HG02981 (cell line): ENCODE results near the gene TMEM98.
"Not testable (repeated sequence)": the region's sequence is repeated elsewhere in the genome, so short reads cannot be mapped to it uniquely, and the experiment has no call there.

Source experiments
- ATAC-seq: cut with Tn5 transposase; IDR thresholded peaks from one replicate; pipeline ENCODE4 v1.9.1; 2021; ENCODE audit warnings: mild to moderate bottlenecking, moderate library complexity; ENCODE audit not compliant: unreplicated experiment

The TMEM98 gene

DNA sequence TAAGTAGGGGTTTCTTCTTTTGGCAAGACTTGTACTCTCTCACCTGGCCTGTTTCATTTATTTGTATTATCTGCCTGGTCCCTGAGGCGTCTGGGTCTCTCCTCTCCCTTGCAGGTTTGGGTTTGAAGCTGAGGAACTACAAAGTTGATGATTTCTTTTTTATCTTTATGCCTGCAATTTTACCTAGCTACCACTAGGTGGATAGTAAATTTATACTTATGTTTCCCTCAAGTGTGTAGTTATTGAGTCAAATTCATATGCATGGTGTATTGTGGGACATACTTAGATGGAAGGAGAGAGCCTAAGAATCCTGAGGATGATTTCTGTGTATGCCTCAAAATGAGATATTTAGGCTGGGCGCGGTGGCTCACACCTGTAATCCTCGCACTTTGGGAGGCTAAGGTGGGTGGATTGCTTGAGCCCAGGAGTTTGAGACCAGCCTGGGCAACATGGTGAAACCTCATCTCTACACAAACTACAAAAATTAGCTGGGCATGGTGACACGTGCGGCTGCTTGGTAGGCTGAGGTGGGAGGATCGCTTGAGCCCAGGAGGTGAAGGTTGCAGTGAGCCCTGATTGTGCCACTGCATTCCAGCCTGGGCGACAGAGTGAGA, 13.6 kb downstream of the TMEM98 start:
- no peak for ATAC-seq

GRCh38 chr17:32943206-32943605, 15.3 kb downstream of the TMEM98 start:
- ATAC-seq, result no peak

DNA sequence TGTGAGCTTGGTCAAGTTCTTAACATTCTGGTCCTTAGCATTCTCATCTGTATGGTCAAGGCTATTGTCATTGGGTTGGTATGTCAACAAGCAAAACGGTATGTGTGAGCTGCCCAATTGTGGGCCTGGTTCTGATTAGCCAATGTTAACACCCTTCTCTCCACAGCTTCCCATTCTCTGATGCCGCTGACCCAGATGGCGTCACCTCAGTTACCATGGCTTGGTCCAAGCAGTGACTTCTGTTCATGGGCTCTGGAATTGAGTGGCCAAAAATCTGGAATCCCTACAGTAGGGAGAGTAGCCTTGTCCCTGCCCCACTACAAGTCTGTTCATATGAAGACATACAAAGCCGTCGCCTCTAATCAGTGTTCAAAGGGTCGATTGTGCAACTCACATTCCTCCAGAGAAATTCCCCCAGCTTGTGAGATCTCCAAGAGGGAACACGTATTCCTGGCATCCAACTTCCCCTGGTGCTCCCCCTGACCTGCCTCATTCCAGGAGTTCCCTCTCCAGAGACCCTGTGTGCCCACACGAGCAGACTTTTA, 15.8 kb downstream of the TMEM98 start:
- no peak for ATAC-seq

DNA sequence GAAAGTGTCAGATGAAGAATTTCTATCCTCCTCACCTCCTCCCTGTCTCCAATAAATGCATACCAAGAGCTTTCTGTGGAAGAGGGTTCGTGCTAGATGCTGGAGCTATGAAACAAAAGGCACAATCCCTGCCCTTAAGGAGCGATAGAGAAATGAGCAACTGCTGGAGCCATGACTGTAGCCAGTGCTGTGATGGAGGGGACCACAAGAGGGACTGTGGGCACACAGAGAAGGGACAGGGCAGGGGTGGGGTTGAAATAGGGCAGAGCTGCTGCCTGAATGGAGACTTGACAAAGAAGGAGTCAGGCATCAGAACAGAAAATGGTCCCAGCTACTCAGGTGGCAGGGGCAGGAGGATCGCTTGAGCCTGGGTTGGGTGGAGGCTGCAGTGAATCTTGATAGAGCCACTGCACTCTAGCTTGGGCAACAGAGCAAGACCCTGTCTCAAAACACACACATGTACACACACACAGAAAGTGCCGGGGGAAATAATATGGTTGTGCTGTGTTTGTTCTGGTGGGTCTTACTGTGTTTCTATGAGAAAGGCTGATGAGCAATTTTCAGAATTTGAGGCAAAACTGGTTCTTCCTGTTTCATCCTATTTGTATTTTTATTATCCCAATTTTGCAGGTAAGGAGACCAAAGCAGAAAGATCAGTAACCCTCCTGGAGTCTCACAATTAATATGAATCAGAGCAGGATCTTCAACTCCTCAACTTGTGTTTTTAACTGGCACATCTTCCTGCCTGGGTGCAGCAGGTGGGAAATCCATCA, 16.5 kb downstream of the TMEM98 start:
- ATAC-seq, result no peak

- ATAC-seq, result no peak
Measured at GRCh38 chr17:32946375-32947135, 18.6 kb downstream of the TMEM98 start.

DNA sequence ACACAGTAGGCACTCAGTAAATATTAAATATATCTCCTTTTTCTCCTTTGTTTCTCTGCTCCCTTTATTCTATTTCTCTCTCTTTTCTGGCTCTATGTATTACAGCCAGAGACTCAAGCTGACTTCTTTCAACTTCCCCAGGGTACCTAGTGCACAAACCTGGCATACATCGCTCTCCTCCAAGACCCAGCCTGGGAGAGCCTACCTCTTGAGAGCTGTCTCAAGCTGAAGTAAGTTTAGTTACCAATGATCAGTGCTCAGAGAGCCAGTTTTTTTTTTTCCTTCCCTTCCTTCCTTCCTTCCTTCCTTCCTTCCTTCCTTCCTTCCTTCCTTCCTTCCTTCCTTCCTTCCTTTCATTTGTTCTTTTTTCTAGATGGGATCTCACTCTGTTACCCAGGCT, 19.8 kb downstream of the TMEM98 start:
- ATAC-seq, result no peak

GRCh38 chr17:32949181-32949580, 21.2 kb downstream of the TMEM98 start:
- no peak for ATAC-seq

DNA sequence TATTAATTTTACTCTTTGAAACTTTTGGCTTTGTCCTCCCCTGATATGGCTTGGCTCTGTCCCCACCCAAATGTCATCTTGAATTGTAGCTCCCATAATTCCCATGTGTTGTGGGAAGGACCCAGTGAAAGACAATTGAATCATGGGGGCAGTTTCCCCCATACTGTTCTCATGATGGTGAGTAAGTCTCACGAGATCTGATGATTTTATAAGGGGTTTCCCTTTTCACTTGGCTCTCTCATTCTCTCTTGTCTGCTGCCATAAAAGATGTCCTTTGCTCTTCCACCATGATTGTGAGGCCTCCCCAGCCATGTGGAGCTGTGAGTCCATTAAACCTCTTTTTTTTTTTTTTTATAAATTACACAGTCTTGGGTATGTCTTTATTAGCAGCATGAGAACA, 24.5 kb downstream of the TMEM98 start:
- ATAC-seq, result not testable (repeated sequence)

DNA sequence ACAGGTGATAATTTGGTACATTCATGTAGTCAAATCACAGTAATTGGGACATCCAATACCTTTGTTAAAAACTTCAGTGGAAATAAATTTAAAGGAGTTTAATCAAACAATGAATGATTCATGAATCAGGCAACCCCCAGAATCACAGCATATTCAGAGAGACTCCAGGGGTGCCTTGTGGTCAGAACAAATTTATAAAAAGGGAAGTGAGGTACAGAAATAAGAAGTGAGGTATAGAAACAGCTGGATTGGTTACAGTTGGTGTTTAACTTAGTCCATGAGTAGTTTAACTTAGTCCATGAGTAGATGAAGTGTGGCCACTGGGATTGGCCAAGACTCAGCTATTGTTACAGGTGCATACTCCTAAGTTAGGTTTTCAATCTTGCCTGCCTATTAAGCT, 25.1 kb downstream of the TMEM98 start:
- ATAC-seq, result no peak

- ATAC-seq, result no peak
Measured at GRCh38 chr17:32953857-32954256, 25.9 kb downstream of the TMEM98 start.

- ATAC-seq, result no peak
Measured at GRCh38 chr17:32954477-32954876, 26.5 kb downstream of the TMEM98 start.

- no peak for ATAC-seq
Measured at GRCh38 chr17:32955155-32955554, 27.2 kb downstream of the TMEM98 start.

DNA sequence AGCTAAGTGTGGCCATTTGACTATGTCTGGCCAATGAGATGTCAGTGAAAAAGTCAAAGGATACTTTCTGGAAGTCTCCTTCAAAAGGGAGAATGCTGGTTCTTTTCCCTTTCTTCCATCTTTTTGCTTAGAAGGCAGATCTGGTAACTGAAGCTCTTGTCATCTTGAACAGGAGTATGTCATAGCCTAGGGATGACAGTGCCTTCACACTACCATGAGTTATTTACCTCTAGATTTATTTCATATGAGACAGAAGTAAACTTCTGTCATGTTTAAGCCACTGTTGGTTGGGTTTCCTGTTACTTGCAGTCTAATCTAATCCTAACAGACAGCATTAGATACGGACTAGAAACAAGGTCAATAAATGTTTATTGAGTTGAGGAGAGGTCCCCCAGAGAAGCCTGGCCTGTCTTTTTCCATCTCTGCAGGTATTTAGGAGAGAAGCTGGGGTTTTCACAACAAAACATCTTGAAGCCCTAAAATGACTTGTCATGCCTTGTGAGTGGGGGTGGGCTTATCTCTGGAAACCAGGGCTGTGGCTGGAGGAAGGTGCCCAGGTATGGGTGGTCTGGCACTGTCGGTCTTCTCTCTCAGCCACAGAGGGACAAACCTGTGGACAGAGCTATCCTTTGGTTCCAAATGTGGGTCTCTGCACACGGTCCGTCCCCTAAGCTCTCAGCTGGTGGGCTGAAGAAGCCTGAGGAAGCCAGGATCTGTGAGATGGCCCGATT, 28.5 kb downstream of the TMEM98 start:
- no peak for ATAC-seq

DNA sequence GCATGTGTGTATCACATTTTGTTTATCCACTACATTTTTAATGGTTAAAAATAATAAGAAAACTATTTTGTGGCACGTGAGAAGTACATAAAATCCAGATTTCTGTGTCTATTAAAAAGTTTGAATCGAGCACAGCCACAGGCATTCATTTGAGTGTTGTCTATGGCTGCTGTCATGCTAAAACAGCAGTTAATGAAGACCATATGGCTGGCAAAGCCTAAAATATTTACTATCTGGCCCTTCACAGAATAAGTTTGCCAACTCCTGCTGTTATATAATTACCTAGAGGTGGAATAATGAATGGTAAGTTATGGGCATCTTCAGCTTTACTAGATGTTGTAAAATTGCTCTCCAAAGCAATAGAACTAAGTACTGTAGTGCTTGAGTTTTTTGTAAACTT, 30.5 kb downstream of the TMEM98 start:
- no peak for ATAC-seq

DNA sequence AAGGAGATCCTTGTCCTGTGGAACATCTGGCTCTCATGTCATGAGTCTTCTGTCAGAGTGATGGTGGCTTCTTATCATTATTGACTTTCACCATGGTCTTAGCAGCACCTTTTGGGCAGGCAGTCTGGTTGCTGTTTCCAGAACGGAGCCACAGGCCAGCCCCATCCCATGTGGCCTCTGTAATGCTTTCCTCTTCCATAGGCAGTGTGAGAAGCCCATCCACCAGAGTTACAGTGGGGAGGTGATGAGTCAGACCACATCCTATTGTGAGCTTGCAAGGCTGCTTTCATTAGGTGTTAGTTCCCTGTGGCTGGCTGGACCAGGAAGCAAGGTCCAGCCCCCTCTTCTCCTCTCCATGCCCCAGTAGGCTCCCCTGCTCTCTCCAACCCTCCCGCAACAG, 32.9 kb downstream of the TMEM98 start:
- no peak for ATAC-seq

- ATAC-seq, result no peak
Measured at GRCh38 chr17:32962320-32962711, 34.4 kb downstream of the TMEM98 start.

DNA sequence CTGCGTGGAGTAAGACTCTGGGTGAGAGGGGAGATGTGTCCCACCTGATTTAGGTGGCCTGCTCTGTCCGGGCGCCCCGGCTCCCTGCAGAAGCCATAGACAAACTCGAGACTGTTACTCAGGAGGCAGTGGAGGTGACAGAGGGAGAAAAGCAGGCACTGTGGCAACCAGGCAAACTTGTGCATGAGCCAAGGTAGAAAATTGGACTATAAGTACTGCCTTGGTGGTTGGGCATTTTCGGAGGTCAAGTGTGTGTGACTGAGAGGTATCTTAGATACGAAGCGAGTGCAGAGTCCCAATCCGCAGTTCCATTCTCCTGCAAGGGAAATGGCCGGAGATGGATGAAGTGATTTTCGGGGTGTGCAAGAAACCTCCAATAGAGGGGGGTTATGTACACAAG, 36.6 kb downstream of the TMEM98 start:
- no peak for ATAC-seq

DNA sequence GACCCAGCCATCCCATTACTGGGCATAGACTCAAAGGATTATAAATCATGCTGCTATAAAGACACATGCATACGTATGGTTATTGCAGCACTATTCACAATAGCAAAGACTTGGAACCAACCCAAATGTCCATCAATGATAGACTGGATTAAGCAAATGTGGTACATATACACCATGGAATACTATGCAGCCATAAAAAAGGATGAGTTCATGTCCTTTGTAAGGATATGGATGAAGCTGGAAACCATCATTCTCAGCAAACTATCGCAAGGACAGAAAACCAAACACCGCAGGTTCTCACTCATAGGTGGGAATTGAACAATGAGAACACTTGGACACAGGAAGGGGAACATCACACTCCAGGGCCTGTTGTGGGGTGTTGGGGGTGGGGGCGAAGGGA, 41.3 kb downstream of the TMEM98 start:
- ATAC-seq, result not testable (repeated sequence)

- peak; percentile 50 for ATAC-seq
Measured at GRCh38 chr17:32970281-32970680, 42.3 kb downstream of the TMEM98 start.

DNA sequence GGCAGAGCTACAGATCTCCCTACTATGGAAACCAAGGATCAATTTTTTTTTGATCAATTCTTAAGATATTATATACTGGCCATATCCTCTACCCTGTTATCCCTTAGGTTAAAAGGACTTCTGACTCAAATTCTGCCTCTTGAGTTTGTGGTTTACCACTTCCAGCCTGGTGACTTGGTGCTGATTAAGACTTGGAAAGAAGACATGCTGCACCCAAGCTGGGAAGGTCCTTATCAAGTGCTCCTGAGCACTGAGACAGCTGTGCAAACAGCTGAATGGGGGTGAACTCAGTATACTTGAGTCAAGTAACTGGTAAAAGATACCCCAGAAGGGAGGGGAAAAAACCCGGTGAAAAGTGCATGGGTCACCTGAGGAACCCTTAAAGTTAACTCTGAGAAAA, 43.2 kb downstream of the TMEM98 start:
- no peak for ATAC-seq

DNA sequence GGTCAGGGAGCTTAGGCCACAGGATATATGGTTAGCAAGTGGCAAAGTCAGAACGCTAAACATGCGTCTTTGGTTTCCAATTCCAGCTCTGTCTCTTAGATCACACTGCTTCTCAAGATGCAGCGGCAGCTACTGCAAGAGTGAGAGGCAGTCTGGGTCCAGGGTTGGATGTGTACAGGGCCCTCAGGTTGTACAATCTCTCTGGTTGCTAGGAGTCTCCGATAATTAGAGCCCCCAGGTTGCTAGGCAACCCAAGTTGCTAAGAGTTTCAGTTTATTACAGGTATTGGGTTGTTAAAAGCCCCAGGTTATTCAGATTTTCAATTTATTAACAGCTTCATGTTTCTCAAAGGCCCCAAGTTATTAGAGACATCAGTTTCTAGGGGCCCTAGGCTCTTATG, 48.2 kb downstream of the TMEM98 start:
- ATAC-seq, result no peak
